Fibroblast of lung (primary cell): ENCODE results near the gene NCK2.

Experiments used
- EZH2 ChIP-seq: IDR thresholded peaks from 2 replicates; pipeline ENCODE4 v1.5.1; 2012; ENCODE audit warnings: low read length, control low read depth, mild to moderate bottlenecking; ENCODE audit errors: missing control alignments
- TF ChIP-seq, protein P1 (sequence below), 2 donors: IDR thresholded peaks in 1 of 2; conservative IDR thresholded peaks in 1 of 2; 1 replicate in 1 of 2; 2 replicates in 1 of 2; pipeline ENCODE4 v1.5.1; 2011 to 2012; ENCODE audit warnings: low read length in 2 of 2, control low read depth in 1 of 2, inconsistent platforms in 1 of 2, low read depth in 1 of 2, mild to moderate bottlenecking in 1 of 2

DNA sequence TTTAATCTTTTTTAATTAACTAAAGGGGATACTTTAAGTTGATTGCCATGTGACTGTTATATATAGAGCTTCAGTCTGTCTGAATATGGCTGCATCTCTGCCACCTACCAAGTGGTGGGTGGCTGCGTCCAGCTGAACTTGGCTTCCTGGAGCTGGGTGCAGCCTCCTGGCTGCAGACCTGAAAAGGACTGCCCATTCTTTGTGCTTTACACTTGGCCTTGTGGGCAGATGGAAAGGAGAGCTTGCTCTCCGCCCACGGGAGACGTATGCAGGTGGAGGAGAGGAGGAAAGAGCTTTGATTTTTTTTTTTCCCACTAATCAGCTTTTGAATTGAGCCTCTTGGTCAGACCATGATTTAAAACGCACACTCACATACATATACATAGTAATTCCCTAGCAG, 34.7 kb downstream of the NCK2 start:
- TF ChIP-seq, protein P1, sequence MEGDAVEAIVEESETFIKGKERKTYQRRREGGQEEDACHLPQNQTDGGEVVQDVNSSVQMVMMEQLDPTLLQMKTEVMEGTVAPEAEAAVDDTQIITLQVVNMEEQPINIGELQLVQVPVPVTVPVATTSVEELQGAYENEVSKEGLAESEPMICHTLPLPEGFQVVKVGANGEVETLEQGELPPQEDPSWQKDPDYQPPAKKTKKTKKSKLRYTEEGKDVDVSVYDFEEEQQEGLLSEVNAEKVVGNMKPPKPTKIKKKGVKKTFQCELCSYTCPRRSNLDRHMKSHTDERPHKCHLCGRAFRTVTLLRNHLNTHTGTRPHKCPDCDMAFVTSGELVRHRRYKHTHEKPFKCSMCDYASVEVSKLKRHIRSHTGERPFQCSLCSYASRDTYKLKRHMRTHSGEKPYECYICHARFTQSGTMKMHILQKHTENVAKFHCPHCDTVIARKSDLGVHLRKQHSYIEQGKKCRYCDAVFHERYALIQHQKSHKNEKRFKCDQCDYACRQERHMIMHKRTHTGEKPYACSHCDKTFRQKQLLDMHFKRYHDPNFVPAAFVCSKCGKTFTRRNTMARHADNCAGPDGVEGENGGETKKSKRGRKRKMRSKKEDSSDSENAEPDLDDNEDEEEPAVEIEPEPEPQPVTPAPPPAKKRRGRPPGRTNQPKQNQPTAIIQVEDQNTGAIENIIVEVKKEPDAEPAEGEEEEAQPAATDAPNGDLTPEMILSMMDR (conservative IDR thresholded peaks at IDR 0.05 in 1 of 2, IDR thresholded peaks at IDR 0.05 in 1 of 2; ENCODE audit: low read depth in 1 of 2, low read length in 2 of 2) = no peak
- no peak for TF ChIP-seq EZH2
